Measurements from ENCODE around the gene ADGRG7.

Gene ADGRG7

GRCh38 chr3:100605358-100605757 lies 4.0 kb upstream of the ADGRG7 start:
- Histone ChIP-seq H3K79me1 (ENCODE audit: low read depth, low read length) (no peaks in the 10 kb centered on the region), H2BK12ac (ENCODE audit: low read length) (no peak overlapping the region), H3K18ac (ENCODE audit: low read length) (peak overlapping the region; percentile 74), H3K27ac (replicated peaks; ENCODE audit: low read length) (no peak overlapping the region), H4K8ac (ENCODE audit: low read depth, low read length) (no peak overlapping the region), H3K4me2 (ENCODE audit: insufficient read depth, low read length, poor library complexity, severe bottlenecking) (no peak overlapping the region), H3K4me3 (ENCODE audit: low read length in 2 of 2) (no peak overlapping the region), H4K91ac (ENCODE audit: low read depth, low read length, poor library complexity) (no peak overlapping the region), H3K4ac (ENCODE audit: low read length) (no peak overlapping the region), H3K14ac (ENCODE audit: low read length) (no peak overlapping the region), H2BK15ac (ENCODE audit: low read length) (no peak overlapping the region), H3K9ac (ENCODE audit: low read depth, low read length, poor library complexity) (no peak overlapping the region), H2BK120ac (ENCODE audit: low read depth, low read length) (no peak overlapping the region), H2AFZ (ENCODE audit: low read length) (peak overlapping the region; percentile 5), H3K23ac (ENCODE audit: low read depth, low read length, poor library complexity) (peak overlapping the region; percentile 40), H2BK5ac (ENCODE audit: low read length) (peak overlapping the region; percentile 43), H3K36me3 (replicated peaks in 1 of 2; ENCODE audit: control insufficient read depth in 2 of 2, insufficient read depth in 2 of 2, low read length in 2 of 2) (no peaks in the 10 kb centered on the region), H2AK5ac (ENCODE audit: low read depth, low read length) (no peak overlapping the region), H3K9me3 (replicated peaks in 1 of 2; ENCODE audit: control insufficient read depth in 2 of 2, insufficient read depth in 1 of 2, low read depth in 1 of 2, low read length in 2 of 2) (peaks cover 0 to 3% of the 10 kb centered on the region in 2 donors), H3K4me1 (ENCODE audit: control insufficient read depth in 2 of 2, insufficient read depth in 1 of 2, low read depth in 1 of 2, low read length in 2 of 2) (peaks cover 0 to 10% of the 10 kb centered on the region in 2 donors), H3K27me3 (ENCODE audit: control insufficient read depth in 3 of 3, insufficient read depth in 3 of 3, low read depth in 1 of 3, low read length in 3 of 3) (no peaks in the 10 kb centered on the region)
- WGBS, 2 donors (ENCODE audit: extremely low coverage in 2 of 2, insufficient read length in 2 of 2, insufficient replicate concordance in 1 of 2) = no CpG with 5 or more reads among the region's 8 CpGs
- DNase-seq (ENCODE audit: low spot score) = no peak

DNA sequence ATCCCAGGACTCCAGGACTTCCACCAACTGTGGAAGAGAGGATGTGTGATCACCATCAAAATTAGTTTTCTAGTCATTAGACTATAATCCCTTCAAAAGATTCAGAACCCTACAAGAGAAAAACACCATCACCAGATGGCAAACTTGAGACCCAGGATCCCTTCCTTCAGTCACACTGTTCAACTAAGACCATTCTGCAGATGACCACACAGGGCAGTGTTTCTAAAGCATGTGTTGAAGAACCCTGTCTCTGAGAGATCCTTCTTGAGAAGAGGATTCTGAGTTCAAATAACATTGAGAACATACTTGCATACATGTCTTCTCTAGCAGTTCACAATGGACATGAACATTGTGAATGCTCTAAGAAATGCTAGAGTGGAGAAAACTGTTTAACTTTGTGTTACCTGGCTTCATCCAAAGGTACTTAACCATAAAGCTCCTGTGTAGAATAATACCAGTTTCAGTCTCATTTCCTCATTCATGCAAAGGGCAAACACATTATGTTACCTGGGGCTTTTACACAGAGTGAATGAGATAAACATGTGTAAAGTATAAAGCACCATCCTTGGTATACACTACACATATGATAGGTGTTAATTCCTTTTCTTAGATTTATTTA lies 2.4 kb upstream of the ADGRG7 start:
- Histone ChIP-seq H2BK120ac (ENCODE audit: low read depth, low read length) (no peak overlapping the region), H2AFZ (ENCODE audit: low read length) (no peak overlapping the region), H3K14ac (ENCODE audit: low read length) (no peak overlapping the region), H3K9me3 (replicated peaks in 1 of 2; ENCODE audit: control insufficient read depth in 2 of 2, insufficient read depth in 1 of 2, low read depth in 1 of 2, low read length in 2 of 2) (no peaks in the 10 kb centered on the region), H3K4me3 (ENCODE audit: low read length in 2 of 2) (no peak overlapping the region), H3K27me3 (ENCODE audit: control insufficient read depth in 3 of 3, insufficient read depth in 3 of 3, low read depth in 1 of 3, low read length in 3 of 3) (no peaks in the 10 kb centered on the region), H4K8ac (ENCODE audit: low read depth, low read length) (no peak overlapping the region), H3K27ac (replicated peaks; ENCODE audit: low read length) (no peak overlapping the region), H2BK15ac (ENCODE audit: low read length) (no peak overlapping the region), H3K18ac (ENCODE audit: low read length) (no peak overlapping the region), H3K9ac (ENCODE audit: low read depth, low read length, poor library complexity) (no peak overlapping the region), H4K91ac (ENCODE audit: low read depth, low read length, poor library complexity) (no peak overlapping the region), H3K4me1 (ENCODE audit: control insufficient read depth in 2 of 2, insufficient read depth in 1 of 2, low read depth in 1 of 2, low read length in 2 of 2) (peaks cover 0 to 14% of the 10 kb centered on the region in 2 donors), H3K23ac (ENCODE audit: low read depth, low read length, poor library complexity) (no peak overlapping the region), H3K4ac (ENCODE audit: low read length) (no peak overlapping the region), H2BK12ac (ENCODE audit: low read length) (no peak overlapping the region), H3K36me3 (replicated peaks in 1 of 2; ENCODE audit: control insufficient read depth in 2 of 2, insufficient read depth in 2 of 2, low read length in 2 of 2) (no peaks in the 10 kb centered on the region), H3K4me2 (ENCODE audit: insufficient read depth, low read length, poor library complexity, severe bottlenecking) (no peak overlapping the region), H2BK5ac (ENCODE audit: low read length) (no peak overlapping the region), H3K79me1 (ENCODE audit: low read depth, low read length) (no peaks in the 10 kb centered on the region), H2AK5ac (ENCODE audit: low read depth, low read length) (no peak overlapping the region)
- no peak for DNase-seq (ENCODE audit: low spot score)

DNA sequence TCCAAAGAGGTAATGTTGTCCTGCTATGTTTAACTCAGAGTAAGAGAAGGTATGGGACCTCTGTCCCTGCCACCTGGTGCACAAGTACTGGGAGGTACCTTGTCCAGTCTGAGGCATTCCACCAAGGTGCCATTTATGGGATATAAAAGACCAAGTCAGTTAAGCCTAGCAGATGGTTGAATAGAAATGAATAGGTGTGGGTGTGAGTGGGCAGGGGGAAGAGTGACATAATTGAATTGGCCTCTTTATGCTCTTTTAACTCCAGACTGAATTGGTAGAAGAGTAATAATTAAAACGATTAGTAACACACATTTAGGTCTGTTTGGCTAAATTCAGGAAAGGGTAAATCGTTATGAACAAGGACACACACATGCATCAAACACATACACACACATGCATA lies 562 bp downstream of the ADGRG7 start:
- H4K91ac ChIP-seq (ENCODE audit: low read depth, low read length, poor library complexity) = no peak overlapping the region
- H3K36me3 ChIP-seq (replicated peaks in 1 of 2; ENCODE audit: control insufficient read depth in 2 of 2, insufficient read depth in 2 of 2, low read length in 2 of 2) = no peaks in the 10 kb centered on the region
- H3K9me3 ChIP-seq (replicated peaks in 1 of 2; ENCODE audit: control insufficient read depth in 2 of 2, insufficient read depth in 1 of 2, low read depth in 1 of 2, low read length in 2 of 2) = no peaks in the 10 kb centered on the region
- H4K8ac ChIP-seq (ENCODE audit: low read depth, low read length) = no peak overlapping the region
- no peak overlapping the region for H2BK15ac ChIP-seq (ENCODE audit: low read length)
- H3K18ac ChIP-seq (ENCODE audit: low read length) = no peak overlapping the region
- H2BK12ac ChIP-seq (ENCODE audit: low read length) = no peak overlapping the region
- H3K27ac ChIP-seq (replicated peaks; ENCODE audit: low read length) = no peak overlapping the region
- H3K27me3 ChIP-seq (ENCODE audit: control insufficient read depth in 3 of 3, insufficient read depth in 3 of 3, low read depth in 1 of 3, low read length in 3 of 3) = no peaks in the 10 kb centered on the region
- no peak for DNase-seq (ENCODE audit: low spot score)
- peaks cover 0 to 14% of the 10 kb centered on the region in 2 donors for H3K4me1 ChIP-seq (ENCODE audit: control insufficient read depth in 2 of 2, insufficient read depth in 1 of 2, low read depth in 1 of 2, low read length in 2 of 2)
- no peak overlapping the region for H2BK5ac ChIP-seq (ENCODE audit: low read length)
- H3K4ac ChIP-seq (ENCODE audit: low read length) = no peak overlapping the region
- H2AK5ac ChIP-seq (ENCODE audit: low read depth, low read length) = no peak overlapping the region
- H3K23ac ChIP-seq (ENCODE audit: low read depth, low read length, poor library complexity) = no peak overlapping the region
- WGBS, 2 donors (ENCODE audit: extremely low coverage in 2 of 2, insufficient read length in 2 of 2, insufficient replicate concordance in 1 of 2) = no CpG with 5 or more reads among the region's 2 CpGs
- no peak overlapping the region for H3K4me2 ChIP-seq (ENCODE audit: insufficient read depth, low read length, poor library complexity, severe bottlenecking)
- no peak overlapping the region for H2BK120ac ChIP-seq (ENCODE audit: low read depth, low read length)
- H3K4me3 ChIP-seq (ENCODE audit: low read length in 2 of 2) = no peak overlapping the region
- no peak overlapping the region for H3K9ac ChIP-seq (ENCODE audit: low read depth, low read length, poor library complexity)
- no peaks in the 10 kb centered on the region for H3K79me1 ChIP-seq (ENCODE audit: low read depth, low read length)
- no peak overlapping the region for H2AFZ ChIP-seq (ENCODE audit: low read length)
- H3K14ac ChIP-seq (ENCODE audit: low read length) = no peak overlapping the region

DNA sequence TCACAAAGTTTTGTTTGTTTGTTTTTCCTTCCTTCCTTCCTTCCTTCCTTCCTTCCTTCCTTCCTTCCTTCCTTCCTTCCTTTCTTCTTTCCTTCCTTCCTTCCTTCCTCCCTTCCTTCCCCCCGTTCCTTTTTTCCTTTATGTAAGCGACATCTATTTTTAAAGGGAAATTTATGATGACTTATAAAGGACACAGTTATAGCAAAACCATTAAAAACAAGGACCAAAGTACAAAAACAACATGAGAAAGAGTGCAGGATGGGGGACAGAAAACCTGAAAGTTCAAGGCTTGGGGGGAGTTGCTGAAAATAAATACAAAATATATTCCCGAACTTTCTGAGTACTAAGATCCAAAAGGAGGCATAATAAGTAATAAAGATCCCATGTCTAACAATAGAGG lies 1.8 kb downstream of the ADGRG7 start:
- H2BK5ac ChIP-seq (ENCODE audit: low read length) = no peak overlapping the region
- H3K4me3 ChIP-seq (ENCODE audit: low read length in 2 of 2) = no peak overlapping the region
- no peak overlapping the region for H2BK12ac ChIP-seq (ENCODE audit: low read length)
- H2BK15ac ChIP-seq (ENCODE audit: low read length) = no peak overlapping the region
- no peaks in the 10 kb centered on the region for H3K27me3 ChIP-seq (ENCODE audit: control insufficient read depth in 3 of 3, insufficient read depth in 3 of 3, low read depth in 1 of 3, low read length in 3 of 3)
- no peak overlapping the region for H2BK120ac ChIP-seq (ENCODE audit: low read depth, low read length)
- no peaks in the 10 kb centered on the region for H3K9me3 ChIP-seq (replicated peaks in 1 of 2; ENCODE audit: control insufficient read depth in 2 of 2, insufficient read depth in 1 of 2, low read depth in 1 of 2, low read length in 2 of 2)
- no peak overlapping the region for H3K18ac ChIP-seq (ENCODE audit: low read length)
- no peaks in the 10 kb centered on the region for H3K79me1 ChIP-seq (ENCODE audit: low read depth, low read length)
- no peak overlapping the region for H2AFZ ChIP-seq (ENCODE audit: low read length)
- no peak overlapping the region for H4K91ac ChIP-seq (ENCODE audit: low read depth, low read length, poor library complexity)
- peaks cover 0 to 12% of the 10 kb centered on the region in 2 donors for H3K4me1 ChIP-seq (ENCODE audit: control insufficient read depth in 2 of 2, insufficient read depth in 1 of 2, low read depth in 1 of 2, low read length in 2 of 2)
- H3K14ac ChIP-seq (ENCODE audit: low read length) = no peak overlapping the region
- H3K4me2 ChIP-seq (ENCODE audit: insufficient read depth, low read length, poor library complexity, severe bottlenecking) = no peak overlapping the region
- no peak for DNase-seq (ENCODE audit: low spot score)
- no peak overlapping the region for H3K4ac ChIP-seq (ENCODE audit: low read length)
- H4K8ac ChIP-seq (ENCODE audit: low read depth, low read length) = no peak overlapping the region
- no CpG with 5 or more reads among the region's 3 CpGs for WGBS, 2 donors (ENCODE audit: extremely low coverage in 2 of 2, insufficient read length in 2 of 2, insufficient replicate concordance in 1 of 2)
- H2AK5ac ChIP-seq (ENCODE audit: low read depth, low read length) = no peak overlapping the region
- H3K9ac ChIP-seq (ENCODE audit: low read depth, low read length, poor library complexity) = no peak overlapping the region
- no peak overlapping the region for H3K27ac ChIP-seq (replicated peaks; ENCODE audit: low read length)
- H3K23ac ChIP-seq (ENCODE audit: low read depth, low read length, poor library complexity) = no peak overlapping the region
- no peaks in the 10 kb centered on the region for H3K36me3 ChIP-seq (replicated peaks in 1 of 2; ENCODE audit: control insufficient read depth in 2 of 2, insufficient read depth in 2 of 2, low read length in 2 of 2)
